ENCODE data around the gene ROBO1. TPM values are rescaled to one million over a fixed set of nuclear protein-coding genes. Genes with fewer than 3 reads are reported as not detected.

ROBO1 gene
- total and polyA plus RNA-seq, 2 experiments from 2014 or later, result 18.8 to 31.9 TPM

- H3K4me1 ChIP-seq (ENCODE audit: insufficient read depth), result peaks cover 32% of the 10 kb centered on the region
- peak overlapping the region; percentile 61 for H3K4me2 ChIP-seq (ENCODE audit: unreplicated experiment)
- no peaks in the 10 kb centered on the region for H3K79me2 ChIP-seq (ENCODE audit: insufficient read depth)
- no peaks in the 10 kb centered on the region for H3K9me3 ChIP-seq (ENCODE audit: low read depth)
- DNase-seq, result peak; percentile 90
- 0 out of 2 replicates have a peak, but pooled peaks have one; percentile 40 for TF ChIP-seq EZH2phosphoT487 (IDR thresholded peaks at IDR 0.05; ENCODE audit: insufficient read depth, low read depth)
- no peak for TF ChIP-seq EZH2 (IDR thresholded peaks at IDR 0.05; ENCODE audit: insufficient read depth, poor library complexity, severe bottlenecking)
- peak overlapping the region; percentile 64 for H3K27ac ChIP-seq
- no peaks in the 10 kb centered on the region for H4K20me1 ChIP-seq (ENCODE audit: insufficient read depth)
- no peaks in the 10 kb centered on the region for H3K36me3 ChIP-seq (ENCODE audit: low read depth)
- H2AFZ ChIP-seq, result no peak overlapping the region
- no peaks in the 10 kb centered on the region for H3K9me2 ChIP-seq (ENCODE audit: insufficient read depth)
- no peaks in the 10 kb centered on the region for H3K27me3 ChIP-seq (replicated peaks; ENCODE audit: insufficient read depth)
- in situ Hi-C loops (cut with MboI), result no loop called here
- no peak overlapping the region for H3K9ac ChIP-seq
- H3K4me3 ChIP-seq, result 0 out of 2 replicates have a peak overlapping the region, but pooled peaks have one; percentile 14
- WGBS, 2 experiments (ENCODE audit: low coverage in 1 of 2, low lambda C conversion rate in 2 of 2, missing lambda C conversion rate in 2 of 2), result 0% methylated on average over 1 of the region's 1 CpG
- H3F3A ChIP-seq (ENCODE audit: insufficient read depth), result peaks cover 15% of the 10 kb centered on the region
Measured at GRCh38 chr3:79297245-79297960, 470.4 kb downstream of the ROBO1 start.

GRCh38 chr3:79286882-79287281, 480.9 kb downstream of the ROBO1 start:
- WGBS, 2 experiments (ENCODE audit: low coverage in 1 of 2, low lambda C conversion rate in 2 of 2, missing lambda C conversion rate in 2 of 2), result 86 to 87% methylated on average over 3 of the region's 3 CpGs
- no peaks in the 10 kb centered on the region for H3K79me2 ChIP-seq (ENCODE audit: insufficient read depth)
- no peaks in the 10 kb centered on the region for H3K9me2 ChIP-seq (ENCODE audit: insufficient read depth)

GRCh38 chr3:79285871-79286270, 481.9 kb downstream of the ROBO1 start:
- H3K27ac ChIP-seq, result no peak overlapping the region
- no peaks in the 10 kb centered on the region for H3K36me3 ChIP-seq (ENCODE audit: low read depth)
- DNase-seq, result no peak
- no peaks in the 10 kb centered on the region for H3F3A ChIP-seq (ENCODE audit: insufficient read depth)
- no peak overlapping the region for H3K9ac ChIP-seq
- in situ Hi-C loops (cut with MboI), result no loop called here
- H4K20me1 ChIP-seq (ENCODE audit: insufficient read depth), result no peaks in the 10 kb centered on the region
- WGBS, 2 experiments (ENCODE audit: low coverage in 1 of 2, low lambda C conversion rate in 2 of 2, missing lambda C conversion rate in 2 of 2), result 65 to 75% methylated on average over 2 of the region's 2 CpGs
- no peak overlapping the region for H2AFZ ChIP-seq
- no peaks in the 10 kb centered on the region for H3K27me3 ChIP-seq (replicated peaks; ENCODE audit: insufficient read depth)
- no peak overlapping the region for H3K4me3 ChIP-seq
- H3K4me1 ChIP-seq (ENCODE audit: insufficient read depth), result no peaks in the 10 kb centered on the region
- TF ChIP-seq EZH2phosphoT487 (IDR thresholded peaks at IDR 0.05; ENCODE audit: insufficient read depth, low read depth) (no peak), EZH2 (IDR thresholded peaks at IDR 0.05; ENCODE audit: insufficient read depth, poor library complexity, severe bottlenecking) (no peak)
- H3K9me3 ChIP-seq (ENCODE audit: low read depth), result no peaks in the 10 kb centered on the region
- H3K9me2 ChIP-seq (ENCODE audit: insufficient read depth), result no peaks in the 10 kb centered on the region
- no peaks in the 10 kb centered on the region for H3K79me2 ChIP-seq (ENCODE audit: insufficient read depth)
- no peak overlapping the region for H3K4me2 ChIP-seq (ENCODE audit: unreplicated experiment)

More at GRCh38 chr3:79286882-79287281, 480.9 kb downstream of the ROBO1 start:
- no peak for DNase-seq
- no peaks in the 10 kb centered on the region for H3K4me1 ChIP-seq (ENCODE audit: insufficient read depth)
- no peak overlapping the region for H3K4me2 ChIP-seq (ENCODE audit: unreplicated experiment)
- H3F3A ChIP-seq (ENCODE audit: insufficient read depth), result no peaks in the 10 kb centered on the region
- no peak overlapping the region for H3K9ac ChIP-seq
- in situ Hi-C loops (cut with MboI), result no loop called here
- TF ChIP-seq EZH2phosphoT487 (IDR thresholded peaks at IDR 0.05; ENCODE audit: insufficient read depth, low read depth) (no peak), EZH2 (IDR thresholded peaks at IDR 0.05; ENCODE audit: insufficient read depth, poor library complexity, severe bottlenecking) (no peak)
- H3K4me3 ChIP-seq, result no peak overlapping the region
- H2AFZ ChIP-seq, result no peak overlapping the region
- H3K27me3 ChIP-seq (replicated peaks; ENCODE audit: insufficient read depth), result no peaks in the 10 kb centered on the region
- H4K20me1 ChIP-seq (ENCODE audit: insufficient read depth), result no peaks in the 10 kb centered on the region
- H3K27ac ChIP-seq, result no peak overlapping the region
- H3K36me3 ChIP-seq (ENCODE audit: low read depth), result no peaks in the 10 kb centered on the region
- no peaks in the 10 kb centered on the region for H3K9me3 ChIP-seq (ENCODE audit: low read depth)

GRCh38 chr3:79285380-79285779, 482.4 kb downstream of the ROBO1 start:
- no peak overlapping the region for H3K4me2 ChIP-seq (ENCODE audit: unreplicated experiment)
- no peaks in the 10 kb centered on the region for H3K4me1 ChIP-seq (ENCODE audit: insufficient read depth)
- H3K9me2 ChIP-seq (ENCODE audit: insufficient read depth), result no peaks in the 10 kb centered on the region
- in situ Hi-C loops (cut with MboI), result no loop called here
- no peaks in the 10 kb centered on the region for H3K27me3 ChIP-seq (replicated peaks; ENCODE audit: insufficient read depth)
- H3K36me3 ChIP-seq (ENCODE audit: low read depth), result no peaks in the 10 kb centered on the region
- H3K9me3 ChIP-seq (ENCODE audit: low read depth), result no peaks in the 10 kb centered on the region
- no peak overlapping the region for H3K27ac ChIP-seq
- H4K20me1 ChIP-seq (ENCODE audit: insufficient read depth), result no peaks in the 10 kb centered on the region
- DNase-seq, result no peak
- TF ChIP-seq EZH2 (IDR thresholded peaks at IDR 0.05; ENCODE audit: insufficient read depth, poor library complexity, severe bottlenecking), result no peak
- no peak for TF ChIP-seq EZH2phosphoT487 (IDR thresholded peaks at IDR 0.05; ENCODE audit: insufficient read depth, low read depth)
- no peaks in the 10 kb centered on the region for H3K79me2 ChIP-seq (ENCODE audit: insufficient read depth)
- no peaks in the 10 kb centered on the region for H3F3A ChIP-seq (ENCODE audit: insufficient read depth)
- no peak overlapping the region for H3K4me3 ChIP-seq
- no peak overlapping the region for H3K9ac ChIP-seq
- WGBS, 2 experiments (ENCODE audit: low coverage in 1 of 2, low lambda C conversion rate in 2 of 2, missing lambda C conversion rate in 2 of 2), result 95 to 99% methylated on average over 3 of the region's 3 CpGs
- H2AFZ ChIP-seq, result no peak overlapping the region
